Smooth muscle cell (in vitro differentiated cells): ENCODE data around the gene DNM1. TPM values are rescaled to one million over a fixed set of nuclear protein-coding genes. Genes with fewer than 3 reads are reported as not detected.
A peak's percentile ranks its signal among the peaks of the same experiment; 100 is the strongest.

ENCODE experiments used
- DNase-seq: peaks from one replicate; lab custom pipeline; 2025; ENCODE audit not compliant: unreplicated experiment; lab: John Stamatoyannopoulos, UW
- H2AFZ ChIP-seq: fragments of 200-600 bp; sonication (generic); 2 replicates; pipeline ENCODE4 v1.6.0; 2016; ENCODE audit warnings: antibody characterized with exemption, low read depth, mild to moderate bottlenecking
- H3F3A ChIP-seq: fragments of 200-600 bp; sonication (generic); 2 replicates; pipeline ENCODE4 v1.6.0; 2017; ENCODE audit warnings: antibody characterized with exemption, low read depth
- H3K27ac ChIP-seq: fragments of 200-600 bp; sonication (generic); 2 replicates; pipeline ENCODE4 v1.5.1; 2016; ENCODE audit warnings: low read depth, mild to moderate bottlenecking
- H3K27me3 ChIP-seq: fragments of 200-600 bp; sonication (generic); 2 replicates; pipeline ENCODE4 v1.6.1; 2016; ENCODE audit warnings: low read depth, mild to moderate bottlenecking
- H3K36me3 ChIP-seq: fragments of 200-600 bp; sonication (generic); 2 replicates; pipeline ENCODE4 v1.5.1; 2016; ENCODE audit warnings: low read depth
- H3K4me1 ChIP-seq: fragments of 200-600 bp; sonication (generic); 2 replicates; pipeline ENCODE4 v1.5.1; 2016; ENCODE audit warnings: low read depth
- H3K4me2 ChIP-seq: fragments of 200-600 bp; sonication (generic); 2 replicates; pipeline ENCODE4 v1.6.0; 2016; ENCODE audit warnings: mild to moderate bottlenecking
- H3K4me3 ChIP-seq: fragments of 200-600 bp; sonication (generic); 2 replicates; pipeline ENCODE4 v1.5.1; 2016; ENCODE audit warnings: mild to moderate bottlenecking
- H3K79me2 ChIP-seq: fragments of 200-600 bp; sonication (generic); 2 replicates; pipeline ENCODE4 v1.6.0; 2016; ENCODE audit warnings: low read depth, mild to moderate bottlenecking
- H3K9ac ChIP-seq: fragments of 200-600 bp; sonication (generic); 2 replicates; pipeline ENCODE4 v1.6.0; 2016; ENCODE audit warnings: low read depth
- H3K9me3 ChIP-seq: fragments of 200-600 bp; sonication (generic); replicated peaks from 2 replicates; pipeline ENCODE4 v1.5.1; 2016; ENCODE audit warnings: low read depth
- H4K20me1 ChIP-seq: fragments of 200-600 bp; sonication (generic); 2 replicates; pipeline ENCODE4 v1.6.0; 2016; ENCODE audit warnings: low read depth
- WGBS: methylation state at CpG from one replicate; pipeline ENCODE4 v1.1.7; 2016; ENCODE audit warnings: low lambda C conversion rate; 5-methylcytosine and 5-hydroxymethylcytosine counted together
- polyA plus RNA-seq: library from polyadenylated mRNA; unstranded; fragments of >200 nt; fragmentation: Nextera tagmentation; extraction: Ambion mirVana; gene quantifications from 2 replicates; pipeline ENCODE4 v1.2.1, GENCODE V29; 2016
- total RNA-seq: library from RNA; depleted of rRNA; stranded (reverse); fragments of >200 nt; gene quantifications from 2 replicates; pipeline ENCODE4 v1.2.3, GENCODE V29; 2014
- TF ChIP-seq, protein P1 (sequence below): fragments of 200-600 bp; sonication (generic); IDR thresholded peaks from 2 replicates; pipeline ENCODE4 v1.5.1; 2017; ENCODE audit warnings: borderline replicate concordance, mild to moderate bottlenecking, antibody characterized with exemption; ENCODE audit not compliant: insufficient read depth, poor library complexity, severe bottlenecking

Gene DNM1
- total and polyA plus RNA-seq, 2 experiments from 2014 or later = 25.3 to 50.7 TPM

DNA sequence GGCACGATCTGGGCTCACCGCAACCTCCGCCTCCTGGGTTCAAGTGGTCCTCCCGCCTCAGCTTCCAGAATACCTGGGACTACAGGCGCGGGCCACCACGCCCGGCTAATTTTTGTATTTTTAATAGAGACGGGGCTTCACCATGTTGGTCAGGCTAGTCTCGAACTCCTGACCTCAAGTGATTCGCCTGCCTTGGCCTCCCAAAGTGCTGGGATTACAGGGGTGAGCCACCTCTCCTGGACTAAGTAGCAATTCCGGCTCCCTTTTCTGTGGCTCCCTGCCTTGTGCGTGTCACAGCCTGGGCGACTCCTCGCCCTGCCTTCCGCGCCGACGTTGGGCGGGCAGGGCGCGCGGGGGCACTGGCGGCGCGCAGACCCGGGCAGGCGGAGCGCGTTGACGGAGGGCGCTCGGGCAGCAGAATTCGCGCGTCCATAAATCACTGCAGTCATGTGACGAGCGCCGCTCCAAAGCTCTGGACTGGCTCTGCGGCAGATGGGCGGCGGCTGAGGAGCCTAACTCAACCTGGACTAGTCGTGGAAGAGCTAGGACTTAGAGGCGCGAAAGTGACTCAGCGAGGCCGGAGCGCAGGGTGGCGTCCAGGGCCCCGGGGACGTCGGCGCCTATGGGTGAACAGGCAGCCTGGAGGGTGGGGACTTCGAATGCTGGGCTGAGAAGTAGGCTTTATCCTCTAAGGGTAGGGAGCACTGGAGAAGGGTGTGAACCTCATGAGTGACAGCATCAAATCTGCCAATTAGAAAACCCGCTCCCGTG, 10.4 kb upstream of the DNM1 start:
- Histone ChIP-seq H2AFZ (no peak overlapping the region), H3K27ac (no peak overlapping the region), H3K4me2 (peak overlapping the region; percentile 100)

GRCh38 chr9:128193469-128194096, 9.6 kb upstream of the DNM1 start:
- Histone ChIP-seq H3K9ac (no peak overlapping the region), H3K4me1 (peaks cover 6% of the 10 kb centered on the region), H4K20me1 (no peaks in the 10 kb centered on the region), H3K27me3 (no peaks in the 10 kb centered on the region), H3K4me3 (no peak overlapping the region), H3K4me2 (no peak overlapping the region), H3K27ac (no peak overlapping the region), H2AFZ (no peak overlapping the region), H3K36me3 (no peaks in the 10 kb centered on the region), H3F3A (peaks cover 3% of the 10 kb centered on the region), H3K9me3 (no peaks in the 10 kb centered on the region), H3K79me2 (peaks cover 17% of the 10 kb centered on the region)
- TF ChIP-seq, protein P1, sequence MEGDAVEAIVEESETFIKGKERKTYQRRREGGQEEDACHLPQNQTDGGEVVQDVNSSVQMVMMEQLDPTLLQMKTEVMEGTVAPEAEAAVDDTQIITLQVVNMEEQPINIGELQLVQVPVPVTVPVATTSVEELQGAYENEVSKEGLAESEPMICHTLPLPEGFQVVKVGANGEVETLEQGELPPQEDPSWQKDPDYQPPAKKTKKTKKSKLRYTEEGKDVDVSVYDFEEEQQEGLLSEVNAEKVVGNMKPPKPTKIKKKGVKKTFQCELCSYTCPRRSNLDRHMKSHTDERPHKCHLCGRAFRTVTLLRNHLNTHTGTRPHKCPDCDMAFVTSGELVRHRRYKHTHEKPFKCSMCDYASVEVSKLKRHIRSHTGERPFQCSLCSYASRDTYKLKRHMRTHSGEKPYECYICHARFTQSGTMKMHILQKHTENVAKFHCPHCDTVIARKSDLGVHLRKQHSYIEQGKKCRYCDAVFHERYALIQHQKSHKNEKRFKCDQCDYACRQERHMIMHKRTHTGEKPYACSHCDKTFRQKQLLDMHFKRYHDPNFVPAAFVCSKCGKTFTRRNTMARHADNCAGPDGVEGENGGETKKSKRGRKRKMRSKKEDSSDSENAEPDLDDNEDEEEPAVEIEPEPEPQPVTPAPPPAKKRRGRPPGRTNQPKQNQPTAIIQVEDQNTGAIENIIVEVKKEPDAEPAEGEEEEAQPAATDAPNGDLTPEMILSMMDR = no peak
- DNase-seq = no peak
- 94% methylated on average over 14 of the region's 14 CpGs for WGBS

More for the DNA sequence above, 10.4 kb upstream of the DNM1 start:
- TF ChIP-seq, protein P1 = no peak
- Histone ChIP-seq H3K36me3 (no peaks in the 10 kb centered on the region), H3K4me1 (peaks cover 6% of the 10 kb centered on the region), H3K27me3 (no peaks in the 10 kb centered on the region), H3K9ac (no peak overlapping the region), H4K20me1 (no peaks in the 10 kb centered on the region), H3K9me3 (no peaks in the 10 kb centered on the region), H3K79me2 (peaks cover 17% of the 10 kb centered on the region), H3K4me3 (peak overlapping the region; percentile 93), H3F3A (peaks cover 3% of the 10 kb centered on the region)
- 97% methylated on average over 56 of the region's 56 CpGs for WGBS
- no peak for DNase-seq

DNA sequence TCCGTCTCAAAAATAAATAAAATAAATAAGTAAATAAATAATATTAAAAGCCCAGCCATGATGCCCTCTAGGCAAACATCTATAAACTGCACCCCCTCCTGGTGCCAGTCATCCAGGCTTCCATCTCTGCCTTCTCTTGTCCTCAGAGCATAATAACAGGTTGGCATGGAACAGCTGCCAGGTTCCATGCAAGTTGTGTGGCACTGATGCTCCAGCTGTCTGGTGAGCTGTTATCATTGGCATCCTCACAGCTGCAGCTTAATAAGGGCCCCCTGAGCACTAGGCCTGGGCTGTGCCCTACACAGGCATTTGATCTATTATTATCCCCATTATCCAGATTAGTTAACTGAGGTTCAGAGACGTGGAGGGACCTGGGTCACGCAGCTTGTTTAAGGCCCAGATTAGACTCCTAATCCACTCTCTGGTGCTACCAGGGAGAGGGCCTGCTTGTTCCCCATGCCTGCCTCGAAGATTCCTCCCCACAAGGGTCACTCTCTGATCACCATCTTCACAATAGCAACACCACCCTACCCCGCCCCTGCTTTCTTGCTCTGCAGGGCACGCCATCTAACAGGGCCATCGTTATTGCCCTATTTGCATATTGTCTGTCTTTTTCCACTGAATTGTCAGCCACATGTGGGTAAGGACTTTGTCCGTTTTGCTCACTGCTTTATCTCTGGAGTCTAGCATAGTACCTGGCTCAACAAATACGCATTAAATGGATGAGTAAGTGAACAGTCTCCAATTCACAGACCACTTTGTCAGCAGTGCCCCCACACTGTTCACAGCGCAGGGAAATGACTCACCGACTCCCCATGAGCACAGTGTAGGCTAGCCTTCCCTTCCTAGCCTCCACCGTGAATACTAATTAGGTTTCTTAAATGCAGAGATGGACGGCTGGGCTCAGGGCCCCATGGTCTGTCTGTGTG, 1.5 kb upstream of the DNM1 start:
- DNase-seq = no peak
- WGBS = 58% methylated on average over 13 of the region's 13 CpGs

More for the DNA sequence above, 1.5 kb upstream of the DNM1 start:
- H2AFZ ChIP-seq = no peak overlapping the region
- TF ChIP-seq, protein P1 = no peak
- no peaks in the 10 kb centered on the region for H3K36me3 ChIP-seq
- peaks cover 8% of the 10 kb centered on the region for H3F3A ChIP-seq
- H3K9me3 ChIP-seq = no peaks in the 10 kb centered on the region
- peaks cover 5% of the 10 kb centered on the region for H3K79me2 ChIP-seq
- no peak overlapping the region for H3K9ac ChIP-seq
- H3K27ac ChIP-seq = peak overlapping the region; percentile 45
- peaks cover 14% of the 10 kb centered on the region for H3K4me1 ChIP-seq
- peaks cover 18% of the 10 kb centered on the region for H4K20me1 ChIP-seq
- no peak overlapping the region for H3K4me3 ChIP-seq
- H3K27me3 ChIP-seq = no peaks in the 10 kb centered on the region
- H3K4me2 ChIP-seq = peak overlapping the region; percentile 92
